GM19395 (cell line): ENCODE measurements around the gene SSR1.
"Not testable (repeated sequence)": the region's sequence is repeated elsewhere in the genome, so short reads cannot be mapped to it uniquely, and the experiment has no call there.

ENCODE experiments used
- ATAC-seq: cut with Tn5 transposase; IDR thresholded peaks from one replicate; pipeline ENCODE4 v1.9.1; 2021; ENCODE audit warnings: mild to moderate bottlenecking, moderate library complexity; ENCODE audit not compliant: unreplicated experiment

The SSR1 gene

DNA sequence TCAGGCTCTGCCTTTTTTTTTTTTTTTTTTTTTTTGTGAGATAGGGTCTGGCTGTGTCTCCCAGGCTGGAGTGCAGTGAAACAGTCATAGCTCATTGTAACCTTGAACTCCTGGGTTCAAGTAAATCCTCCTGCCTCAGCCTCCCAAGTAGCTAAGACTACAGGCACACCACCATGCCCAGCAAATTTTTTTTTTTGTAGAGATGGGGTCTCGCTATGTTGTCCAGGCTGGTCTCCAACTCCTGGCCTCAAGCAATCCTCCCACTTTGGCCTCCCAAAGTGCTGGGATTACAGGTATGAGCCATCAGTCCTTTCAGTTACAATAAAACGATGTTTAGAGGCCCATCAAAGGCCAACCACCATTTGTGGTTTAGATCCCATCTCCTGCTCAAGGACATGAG, 6.4 kb upstream of the SSR1 start:
- not testable (repeated sequence) for ATAC-seq

DNA sequence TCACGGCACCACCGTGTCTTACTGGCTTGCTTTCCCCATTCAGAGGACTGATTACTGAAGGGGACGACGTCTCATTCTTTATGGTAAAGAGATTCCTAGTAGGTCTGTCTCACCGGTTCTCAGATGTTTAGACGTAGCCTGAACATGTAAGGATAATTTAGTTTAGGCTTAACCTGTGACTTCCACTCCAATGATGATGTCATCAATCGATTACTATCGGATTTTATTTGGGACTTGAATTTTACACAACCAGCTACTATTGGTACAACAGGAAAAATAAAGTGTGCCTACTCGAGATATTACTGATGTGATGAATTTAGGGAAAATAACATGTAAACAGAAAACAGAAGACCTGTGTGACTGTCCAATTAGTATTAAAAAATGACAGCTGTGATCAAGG, 4.5 kb upstream of the SSR1 start:
- no peak for ATAC-seq

DNA sequence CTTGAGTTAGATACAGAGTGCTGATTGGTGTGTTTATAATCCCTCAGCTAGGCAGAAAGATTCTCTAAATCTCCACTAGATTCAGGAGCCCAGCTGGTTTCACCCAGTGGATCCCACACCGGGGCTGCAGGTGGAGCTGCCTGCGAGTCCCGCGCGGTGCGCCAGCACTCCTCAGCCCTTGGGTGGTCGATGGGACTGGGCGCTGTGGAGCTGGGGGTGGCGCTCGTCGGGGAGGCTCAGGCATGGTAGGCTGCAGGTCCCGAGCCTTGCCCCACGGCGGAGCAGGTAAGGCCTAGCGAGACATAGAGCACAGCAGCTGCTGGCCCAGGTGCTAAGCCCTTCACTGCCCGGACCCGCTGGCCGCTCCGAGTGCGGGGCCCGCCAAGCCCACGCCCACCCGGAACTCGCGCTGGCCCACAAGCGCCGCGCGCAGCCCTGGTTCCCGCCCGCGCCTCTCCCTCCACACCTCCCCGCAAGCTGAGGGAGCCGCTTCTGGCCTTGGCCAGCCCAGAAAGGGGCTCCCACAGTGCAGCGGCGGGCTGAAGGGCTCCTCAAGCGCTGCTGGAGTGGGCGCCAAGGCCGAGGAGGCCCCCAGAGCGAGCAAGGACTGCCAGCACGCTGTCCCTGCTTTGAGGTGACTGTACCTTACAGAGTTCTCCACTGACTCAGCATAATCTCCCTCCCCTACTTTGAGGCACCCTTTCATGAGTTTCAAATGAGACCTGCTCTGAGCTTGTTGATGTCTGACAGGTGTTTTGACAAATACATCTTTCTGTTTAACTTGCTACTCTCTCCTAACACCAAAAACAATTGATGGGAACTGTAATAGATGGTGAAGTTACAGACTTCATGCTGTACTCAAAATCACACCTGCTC, 3.9 kb upstream of the SSR1 start:
- ATAC-seq = no peak

DNA sequence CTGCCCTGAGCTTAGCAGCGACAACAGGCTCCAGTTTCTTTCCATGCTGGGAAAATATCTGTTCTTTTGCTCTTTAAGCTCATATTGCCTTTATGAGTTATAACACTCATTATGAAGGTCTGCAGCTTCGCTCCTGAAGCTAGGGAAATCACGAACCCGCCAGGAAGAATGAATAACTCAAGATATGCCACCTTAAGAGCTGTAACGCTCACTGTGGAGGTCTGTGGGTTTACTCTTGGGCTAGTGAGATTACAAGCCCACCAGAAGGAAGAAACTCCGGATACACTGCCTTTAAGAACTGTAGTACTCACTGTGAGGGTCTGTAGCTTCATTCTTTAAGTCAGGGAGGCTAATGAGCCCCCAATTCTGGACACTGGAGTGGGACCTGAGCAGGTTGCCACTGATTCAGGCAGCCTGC, 3.0 kb upstream of the SSR1 start:
- ATAC-seq = no peak

DNA sequence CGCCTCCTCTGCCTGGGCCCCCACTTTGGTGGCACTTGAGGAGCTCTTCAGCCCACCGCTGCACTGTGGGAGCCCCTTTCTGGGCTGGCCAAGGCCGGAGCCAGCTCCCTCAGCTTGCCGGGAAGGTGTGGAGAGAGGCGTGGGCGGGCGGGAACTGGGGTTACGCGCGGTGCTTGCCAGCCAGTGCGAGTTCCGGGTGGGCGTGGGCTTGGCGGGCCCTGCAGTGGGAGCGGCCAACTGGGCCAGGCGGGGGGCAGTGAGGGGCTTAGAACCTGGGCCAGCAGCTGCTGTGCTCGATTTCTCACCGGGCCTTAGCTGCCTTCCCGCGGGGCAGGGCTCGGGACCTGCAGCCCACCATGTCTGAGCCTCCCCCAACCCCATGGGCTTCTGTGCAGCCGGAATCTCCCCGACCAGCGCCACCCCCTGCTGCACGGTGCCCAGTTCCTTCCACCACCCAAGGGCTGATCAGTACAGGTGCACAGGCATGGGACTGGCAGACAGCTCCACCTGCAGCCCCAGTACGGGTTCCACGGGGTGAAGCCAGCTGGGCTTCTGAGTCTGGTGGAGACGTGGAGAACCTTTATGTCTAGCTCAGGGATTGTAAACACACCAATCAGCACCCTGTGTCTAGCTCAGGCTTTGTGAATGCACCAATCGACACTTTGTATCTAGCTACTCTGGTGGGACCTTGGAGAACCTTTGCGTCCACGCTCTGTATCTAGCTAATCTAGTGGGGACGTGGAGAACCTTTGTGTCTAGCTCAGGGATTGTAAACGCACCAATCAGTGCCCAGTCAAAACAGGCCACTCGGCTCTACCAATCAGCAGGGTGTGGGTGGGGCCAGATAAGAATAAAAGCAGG, 2.3 kb upstream of the SSR1 start:
- not testable (repeated sequence) for ATAC-seq

DNA sequence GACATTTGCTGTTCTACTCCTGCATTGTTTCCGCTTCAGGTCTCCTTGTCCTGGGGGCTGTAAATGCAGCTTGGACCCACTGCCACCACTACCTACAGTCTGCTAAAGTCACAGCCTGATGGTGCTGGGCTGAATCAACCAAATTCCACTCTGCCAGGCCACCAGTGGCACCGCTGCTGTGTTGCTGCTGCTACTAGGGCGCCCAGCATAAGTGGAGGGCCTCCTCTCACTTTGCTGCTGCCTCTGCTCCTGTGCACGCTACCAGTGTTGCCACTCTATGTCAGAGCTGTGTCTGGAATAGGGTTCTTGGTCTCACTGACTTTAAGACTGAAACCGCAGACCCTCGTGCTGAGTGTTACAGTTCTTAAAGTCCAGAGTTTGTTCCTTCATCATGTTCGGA, 1.4 kb upstream of the SSR1 start:
- no peak for ATAC-seq

DNA sequence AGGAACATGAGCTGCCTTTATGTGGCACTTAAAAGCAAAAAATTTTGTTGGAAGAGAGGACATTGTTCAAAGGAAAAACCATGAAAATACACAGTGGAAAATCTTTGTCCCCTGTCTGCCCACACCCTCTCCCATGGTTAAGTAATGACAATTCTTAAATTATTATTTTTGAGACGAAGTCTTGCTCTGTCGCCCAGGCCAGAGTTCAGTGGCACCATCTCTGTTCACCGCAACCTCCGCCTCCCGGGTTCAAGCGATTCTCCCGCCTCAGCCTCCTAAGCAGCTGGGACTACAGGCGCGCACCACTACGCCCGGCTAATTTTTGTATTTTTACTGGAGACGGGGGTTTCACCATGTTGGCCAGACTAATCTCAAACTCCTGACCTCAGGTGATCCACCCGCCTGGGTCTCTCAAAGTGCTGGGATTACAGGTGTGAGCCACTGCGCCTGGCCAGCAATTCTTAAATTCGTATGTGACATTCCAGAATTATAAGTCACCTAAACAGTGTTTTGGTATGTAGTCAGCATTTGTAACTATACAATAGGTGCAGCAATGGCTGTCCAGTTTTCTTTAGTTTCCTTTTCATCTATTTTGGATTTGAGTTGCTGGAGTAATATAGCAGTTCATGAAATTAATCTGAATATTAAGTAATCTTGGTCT, 636 bp upstream of the SSR1 start:
- no peak for ATAC-seq

DNA sequence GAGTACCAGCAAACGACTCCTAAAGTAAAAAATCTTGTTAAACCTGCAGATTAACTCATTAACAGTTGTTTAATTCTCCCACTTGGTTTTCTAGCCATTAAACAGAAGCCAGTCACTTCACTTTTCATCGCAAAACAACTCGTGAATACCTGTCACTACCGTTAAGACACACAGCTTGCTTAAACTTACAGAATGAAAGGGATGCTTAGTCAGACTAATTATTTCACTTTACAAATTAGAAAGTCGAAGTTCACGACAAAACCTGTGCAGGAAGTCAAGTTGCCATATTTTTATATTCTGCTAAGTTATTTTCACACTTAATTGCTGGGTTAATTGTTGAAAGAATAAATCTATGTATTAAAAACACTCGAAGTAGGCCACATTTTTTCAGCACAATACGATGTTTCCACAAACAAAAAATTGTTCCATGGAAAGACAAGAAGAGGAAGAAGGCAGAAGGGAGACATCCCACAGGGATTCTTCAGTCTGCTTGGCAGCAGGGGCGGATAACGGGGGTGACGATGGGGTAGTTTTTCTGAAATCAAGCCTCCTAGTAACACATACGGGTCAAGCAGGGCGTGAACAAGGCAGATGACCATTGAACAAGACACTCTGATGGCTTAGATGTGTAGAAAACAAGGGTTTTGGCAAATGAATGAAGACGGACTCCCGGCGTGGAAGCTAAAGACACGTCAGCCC, 933 bp downstream of the SSR1 start:
- peak; percentile 2 for ATAC-seq

DNA sequence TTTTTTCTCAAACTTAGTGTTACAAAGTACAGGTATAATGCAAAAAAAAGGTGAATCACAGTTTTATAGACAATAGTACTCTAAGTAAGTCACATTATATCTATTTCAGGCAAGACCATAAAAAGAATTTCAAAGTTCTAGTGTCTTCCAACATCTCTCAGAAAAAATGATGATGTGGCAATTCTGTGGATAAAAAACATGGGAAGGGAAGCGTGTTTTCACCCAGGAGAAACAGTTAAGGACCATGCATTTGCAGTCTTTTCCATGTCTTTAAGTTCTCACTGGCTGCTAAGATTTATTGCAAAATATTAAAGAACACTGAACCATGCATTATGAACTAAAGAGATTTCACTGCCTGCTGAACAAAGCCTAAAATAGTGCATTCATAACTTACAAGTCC, 1.8 kb downstream of the SSR1 start:
- ATAC-seq = no peak

DNA sequence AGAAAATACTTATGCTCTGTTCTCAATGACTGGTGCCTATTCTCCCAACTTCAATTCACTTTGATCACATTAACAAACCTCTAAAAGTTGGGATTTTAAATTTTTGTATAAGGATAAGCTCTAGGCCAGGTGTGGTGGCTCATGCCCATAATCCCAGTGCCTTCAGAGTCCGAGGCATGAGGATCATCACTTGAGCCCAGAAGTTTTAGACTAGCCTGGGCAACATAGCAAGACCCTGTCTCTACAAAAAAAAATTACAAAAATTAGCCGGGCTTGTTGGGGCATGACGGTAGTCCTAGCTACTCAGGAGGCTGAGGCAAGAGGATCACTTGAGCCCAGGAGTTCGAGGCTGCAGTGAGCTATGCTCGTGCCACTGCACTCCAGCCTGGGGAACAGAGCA, 3.9 kb downstream of the SSR1 start:
- ATAC-seq = no peak

DNA sequence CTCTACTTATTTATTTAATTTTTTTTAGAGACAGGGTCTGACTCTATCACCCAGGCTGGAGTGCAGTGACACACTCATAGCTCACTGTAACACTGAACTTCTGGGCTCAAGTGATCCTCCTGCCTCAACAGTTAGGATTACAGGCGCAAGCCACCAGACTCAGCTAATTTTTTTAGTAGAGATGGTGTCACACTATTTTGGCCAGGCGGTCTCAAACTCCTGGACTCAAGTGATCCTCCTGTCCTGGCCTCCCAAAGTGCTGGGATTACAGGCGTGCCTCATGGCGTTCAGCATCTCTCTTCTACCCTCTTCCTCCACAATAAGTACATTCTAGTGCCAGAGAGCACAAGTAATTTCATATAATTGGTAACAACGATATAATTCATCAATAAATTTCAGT, 5.5 kb downstream of the SSR1 start:
- no peak for ATAC-seq

DNA sequence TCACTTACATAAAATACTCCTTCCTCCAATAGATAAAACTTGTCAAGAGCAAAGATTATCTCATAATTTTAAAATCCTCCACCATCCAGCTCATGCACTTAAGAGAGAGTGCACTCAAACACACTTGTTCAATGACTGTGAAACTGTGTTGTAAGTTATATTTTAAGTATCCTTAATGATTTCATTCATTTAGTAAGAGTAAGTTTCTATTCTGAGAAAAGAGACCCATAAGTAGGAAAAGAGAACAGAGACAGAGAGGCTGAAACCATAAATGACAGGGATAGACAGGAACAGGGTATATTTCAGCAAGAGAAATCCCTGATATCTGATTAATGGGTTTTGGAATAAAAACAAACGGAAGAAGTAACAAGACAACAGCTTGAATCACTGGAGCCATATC, 8.2 kb downstream of the SSR1 start:
- no peak for ATAC-seq

DNA sequence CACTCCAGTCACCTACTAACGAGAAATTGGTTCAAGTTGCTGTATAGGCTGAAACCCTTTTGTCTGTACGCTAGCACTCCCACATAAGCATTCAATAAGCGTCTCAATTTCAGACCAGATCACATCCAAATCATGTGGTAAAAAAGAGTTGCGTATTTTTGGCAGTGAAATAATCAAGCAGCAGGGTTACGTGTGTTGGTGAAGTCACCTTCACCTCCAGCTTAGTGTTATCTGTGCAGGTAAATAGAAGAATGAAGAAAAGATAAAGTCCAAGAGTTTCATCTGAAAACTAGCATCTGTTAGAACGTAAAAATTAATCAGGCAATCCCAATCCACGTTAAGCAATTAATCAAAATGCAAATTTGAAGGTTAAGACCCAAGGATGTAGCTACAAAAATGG, 11.3 kb downstream of the SSR1 start:
- no peak for ATAC-seq

DNA sequence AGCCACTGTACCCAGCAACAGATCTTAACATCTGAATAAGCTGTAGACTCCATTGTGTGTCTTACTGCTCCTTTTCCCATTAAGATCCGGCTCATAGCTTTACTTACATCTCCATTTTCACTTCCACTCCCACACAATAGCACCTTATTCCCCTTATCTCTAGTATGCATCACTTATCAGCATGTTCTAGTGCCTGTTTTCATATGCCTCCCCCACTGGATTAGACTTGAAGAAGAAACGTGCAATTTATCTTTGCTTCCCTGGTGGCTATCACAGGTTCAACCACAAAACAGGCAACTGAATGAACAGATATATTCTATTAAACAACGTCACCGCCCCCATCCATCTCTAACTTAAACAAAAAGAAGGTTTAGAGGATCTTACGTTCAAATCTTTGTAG, 12.1 kb downstream of the SSR1 start:
- ATAC-seq = no peak

DNA sequence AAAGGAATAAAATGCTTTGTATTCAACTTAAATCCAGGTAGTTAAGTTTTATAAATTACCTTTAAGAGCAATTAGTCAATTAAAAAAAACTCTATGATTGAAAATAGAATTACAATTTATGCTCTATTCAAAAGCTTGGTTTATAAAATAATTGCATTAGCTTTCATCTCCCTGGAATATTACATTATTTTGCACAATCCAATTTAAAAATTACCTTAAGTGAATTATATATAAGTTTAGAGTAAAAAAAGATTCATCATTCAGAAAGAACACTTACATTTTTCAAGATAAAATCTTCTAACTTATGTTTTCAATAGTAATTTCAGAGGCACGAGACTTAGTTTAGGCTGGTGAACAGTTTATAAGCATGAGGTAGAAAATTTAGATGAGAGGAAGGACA, 14.9 kb downstream of the SSR1 start:
- no peak for ATAC-seq

DNA sequence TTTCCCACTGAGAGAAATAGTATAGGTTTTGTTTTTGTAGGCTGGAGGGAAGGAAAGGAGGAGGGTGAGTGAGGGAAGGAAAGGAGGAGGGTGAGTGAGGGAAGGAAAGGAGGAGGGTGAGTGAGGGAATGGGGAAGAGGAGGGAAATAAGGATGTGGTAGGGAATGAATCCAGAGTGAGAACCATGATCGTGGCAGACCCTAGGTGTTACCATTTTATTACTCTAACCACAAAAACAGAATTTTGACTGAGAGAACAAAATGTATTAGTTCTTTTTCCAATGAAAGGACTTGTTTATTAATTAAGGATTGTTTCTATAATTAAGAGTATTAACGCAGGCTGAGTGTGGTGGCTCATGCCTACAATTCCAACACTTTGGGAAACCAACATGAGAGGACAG, 16.4 kb downstream of the SSR1 start:
- ATAC-seq = no peak

DNA sequence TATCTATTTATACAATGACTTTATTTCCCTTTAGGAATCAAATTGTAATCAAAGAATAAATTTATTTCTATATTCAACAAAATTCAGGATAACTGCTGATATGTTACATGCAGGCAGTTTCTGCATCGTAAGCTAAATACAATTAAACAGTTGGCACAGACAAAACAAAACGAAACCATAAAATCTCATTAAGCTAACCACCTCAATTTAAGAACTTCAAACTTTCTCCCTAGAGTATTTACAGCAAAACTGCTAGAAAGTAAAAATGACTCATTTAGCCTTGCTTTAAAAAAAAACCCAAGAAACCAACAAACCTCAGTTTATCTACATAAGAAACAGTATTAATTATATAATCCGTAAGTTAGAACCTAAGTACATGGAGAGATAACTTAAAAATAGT, 17.1 kb downstream of the SSR1 start:
- ATAC-seq = no peak

DNA sequence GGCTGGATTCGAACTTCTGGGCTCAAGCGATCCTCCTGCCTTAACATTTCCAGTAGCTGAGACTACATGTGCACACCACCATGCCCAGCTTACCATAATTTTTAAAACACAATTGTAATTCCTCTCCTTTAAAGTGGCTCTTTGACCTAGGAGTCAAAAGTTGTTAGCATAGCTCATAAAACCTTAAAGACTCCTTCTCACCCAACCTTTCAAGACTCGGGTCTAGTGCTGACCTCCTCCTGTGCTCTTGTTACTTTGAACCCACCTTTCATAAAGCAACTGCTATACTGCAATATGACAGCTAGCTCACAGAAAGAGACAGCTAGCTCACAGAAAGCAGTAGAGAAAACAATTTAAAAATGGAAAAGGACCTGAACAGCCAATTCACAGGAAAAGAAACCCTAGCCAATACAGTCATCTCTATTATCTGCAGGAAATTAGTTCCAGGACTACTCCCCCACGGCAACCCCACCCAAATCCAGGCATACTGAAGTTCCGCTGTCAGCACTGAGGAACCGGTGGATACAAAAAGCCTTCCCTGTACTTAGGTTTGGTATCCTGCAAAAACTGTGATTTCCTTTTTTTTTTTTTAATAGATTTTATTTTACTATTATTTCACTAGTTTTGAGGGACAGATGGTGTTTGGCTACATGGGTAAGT, 20.3 kb downstream of the SSR1 start:
- ATAC-seq = no peak

DNA sequence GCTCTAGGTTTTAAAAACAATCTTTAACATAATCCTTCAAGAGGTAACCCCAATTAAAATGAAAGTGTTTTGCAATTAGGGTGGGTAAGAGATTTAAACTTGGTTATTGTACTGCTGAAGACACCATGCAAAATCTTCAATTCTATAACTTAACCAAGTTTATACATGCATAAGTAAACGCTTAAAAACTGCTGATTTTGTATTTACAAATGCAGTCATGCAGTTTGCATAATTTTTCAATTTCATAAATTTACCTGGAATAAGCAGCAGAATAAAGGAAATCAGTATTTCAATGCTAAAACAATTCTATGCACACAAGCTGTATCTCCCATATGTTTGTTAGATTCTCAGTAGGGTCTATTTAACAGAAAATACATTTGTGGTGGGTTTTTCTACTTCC, 22.9 kb downstream of the SSR1 start:
- no peak for ATAC-seq

DNA sequence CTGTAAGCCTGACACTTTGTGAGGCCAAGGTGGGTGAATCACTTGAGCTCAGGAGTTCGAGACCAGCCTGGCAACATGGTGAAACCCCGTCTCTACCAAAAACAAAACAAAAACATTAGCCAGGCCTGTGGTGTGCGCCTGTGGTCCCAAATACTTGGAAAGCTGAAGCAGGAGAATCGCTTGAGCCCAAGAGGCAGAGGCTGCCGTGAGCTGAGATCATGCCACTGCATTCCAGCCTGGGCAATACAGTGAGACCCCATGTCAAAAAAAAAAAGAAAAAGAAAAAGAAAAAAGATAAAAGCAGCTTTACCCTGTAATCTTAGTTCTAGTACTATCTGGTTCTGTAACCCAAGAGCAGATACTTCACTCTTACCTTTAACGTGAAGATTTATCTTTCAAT, 27.6 kb downstream of the SSR1 start:
- no peak for ATAC-seq

DNA sequence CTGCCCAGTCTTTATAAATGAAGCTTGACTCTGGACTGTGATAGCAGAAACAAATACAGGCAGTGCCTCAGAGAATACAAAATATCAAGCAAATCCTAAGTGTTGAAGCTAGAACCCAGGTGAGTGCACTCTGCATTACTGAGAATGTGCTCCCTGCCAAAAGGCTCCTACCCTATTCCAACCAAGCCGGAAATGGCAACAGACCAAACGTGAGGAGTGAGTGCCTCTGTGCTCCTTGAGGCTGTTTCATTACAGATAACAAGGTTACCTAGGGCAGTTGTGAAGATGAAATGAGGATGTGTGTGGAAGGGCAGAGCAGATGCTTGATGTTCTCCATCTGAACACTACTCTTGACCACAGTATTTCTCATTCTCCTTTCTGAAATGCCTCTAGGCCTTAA, 29.3 kb downstream of the SSR1 start:
- ATAC-seq = no peak
